WTC11 (cell line): ENCODE results near the gene INPP4B. TPM values are rescaled to one million over a fixed set of nuclear protein-coding genes. Genes with fewer than 3 reads are reported as not detected.

Source experiments
- ATAC-seq: fragments of 200-7000 bp; cut with Tn5 transposase; 2 replicates; pipeline ENCODE4 v1.10.0; 2021; ENCODE audit warnings: mild to moderate bottlenecking, moderate library complexity
- CTCF ChIA-PET: fragments of 300-600 bp; sonication (Branson Sonifier 250); formaldehyde crosslinking; loops from one replicate; lab custom pipeline; 2021; ENCODE audit warnings: antibody characterized with exemption; lab: Charles Lee
- POLR2A ChIA-PET: fragments of 350-600 bp; sonication (Branson Sonifier 250); formaldehyde crosslinking; loops from one replicate; lab custom pipeline; 2021; ENCODE audit warnings: antibody characterized with exemption; lab: Charles Lee
- DNase-seq: peaks from one replicate; pipeline ENCODE4 v3.0.0; 2021; ENCODE audit warnings: low spot score
- H3K27ac Mint-ChIP-seq: 2 replicates; pipeline ENCODE4 v1.8.0; 2021; ENCODE audit warnings: mixed read lengths
- H3K27me3 Mint-ChIP-seq: 2 replicates; pipeline ENCODE4 v1.8.0; 2021; ENCODE audit warnings: low read depth, mild to moderate bottlenecking, moderate library complexity, mixed read lengths
- H3K36me3 Mint-ChIP-seq: 2 replicates; pipeline ENCODE4 v1.8.0; 2021; ENCODE audit warnings: mixed read lengths
- H3K4me1 Mint-ChIP-seq: 2 replicates; pipeline ENCODE4 v1.8.0; 2022; ENCODE audit warnings: mixed read lengths
- H3K4me3 Mint-ChIP-seq: 2 replicates; pipeline ENCODE4 v1.8.0; 2021; ENCODE audit warnings: mild to moderate bottlenecking, moderate library complexity, mixed read lengths
- H3K9me3 Mint-ChIP-seq: 2 replicates; pipeline ENCODE4 v1.8.0; 2021; ENCODE audit warnings: mixed read lengths
- CBFB ChIP-seq: sonication (generic); formaldehyde crosslinking; IDR thresholded peaks from 2 replicates; pipeline ENCODE4 v1.8.1; 2022; ENCODE audit warnings: mild to moderate bottlenecking, low read depth, missing genetic modification reagents
- CREB1 ChIP-seq: sonication (generic); formaldehyde crosslinking; IDR thresholded peaks from 2 replicates; pipeline ENCODE4 v1.8.0; 2023; ENCODE audit warnings: mild to moderate bottlenecking, missing genetic modification reagents
- CREM ChIP-seq: sonication (generic); formaldehyde crosslinking; IDR thresholded peaks from 2 replicates; pipeline ENCODE4 v1.8.1; 2022; ENCODE audit warnings: mild to moderate bottlenecking, missing genetic modification reagents, moderate library complexity
- EMX1 ChIP-seq: fragments of 250-450 bp; sonication (Bioruptor Pico); IDR thresholded peaks from 2 replicates; pipeline ENCODE4 v1.8.0; 2021; ENCODE audit warnings: mild to moderate bottlenecking
- ETV6 ChIP-seq: sonication (generic); formaldehyde crosslinking; IDR thresholded peaks from 2 replicates; pipeline ENCODE4 v1.8.1; 2022; ENCODE audit warnings: mild to moderate bottlenecking, missing genetic modification reagents
- FOXJ3 ChIP-seq: sonication (generic); formaldehyde crosslinking; IDR thresholded peaks from 2 replicates; pipeline ENCODE4 v1.9.0; 2021; ENCODE audit warnings: missing genetic modification reagents, mild to moderate bottlenecking, borderline replicate concordance
- GABPB1 ChIP-seq: sonication (generic); formaldehyde crosslinking; IDR thresholded peaks from 2 replicates; pipeline ENCODE4 v1.8.1; 2023; ENCODE audit warnings: mild to moderate bottlenecking, missing genetic modification reagents
- KAT7 ChIP-seq: sonication (generic); formaldehyde crosslinking; IDR thresholded peaks from 2 replicates; pipeline ENCODE4 v1.8.1; 2023; ENCODE audit warnings: missing genetic modification reagents, mild to moderate bottlenecking, borderline replicate concordance
- MYBL2 ChIP-seq: sonication (generic); formaldehyde crosslinking; IDR thresholded peaks from 2 replicates; pipeline ENCODE4 v1.8.1; 2023; ENCODE audit warnings: mild to moderate bottlenecking, moderate library complexity, missing genetic modification reagents
- NFE2L1 ChIP-seq: sonication (generic); formaldehyde crosslinking; IDR thresholded peaks from 2 replicates; pipeline ENCODE4 v1.8.1; 2023; ENCODE audit warnings: missing genetic modification reagents
- NR1H2 ChIP-seq: sonication (generic); formaldehyde crosslinking; IDR thresholded peaks from 2 replicates; pipeline ENCODE4 v1.9.0; 2021; ENCODE audit warnings: mild to moderate bottlenecking, moderate library complexity, missing genetic modification reagents
- SOX15 ChIP-seq: fragments of 250-450 bp; sonication (Bioruptor Pico); IDR thresholded peaks from 2 replicates; pipeline ENCODE4 v1.9.0; 2021; ENCODE audit warnings: mild to moderate bottlenecking
- TEAD4 ChIP-seq: sonication (generic); formaldehyde crosslinking; IDR thresholded peaks from 2 replicates; pipeline ENCODE4 v1.8.0; 2022; ENCODE audit warnings: mild to moderate bottlenecking, missing genetic modification reagents
- TP53 ChIP-seq: sonication (generic); formaldehyde crosslinking; IDR thresholded peaks from 2 replicates; pipeline ENCODE4 v1.8.1; 2023; ENCODE audit warnings: mild to moderate bottlenecking, missing genetic modification reagents
- ZBTB21 ChIP-seq: sonication (generic); formaldehyde crosslinking; IDR thresholded peaks from 2 replicates; pipeline ENCODE4 v1.8.1; 2023; ENCODE audit warnings: mild to moderate bottlenecking, missing genetic modification reagents, borderline replicate concordance
- ZNF121 ChIP-seq: sonication (generic); formaldehyde crosslinking; IDR thresholded peaks from 2 replicates; pipeline ENCODE4 v1.8.0; 2023; ENCODE audit warnings: missing genetic modification reagents
- ZNF219 ChIP-seq: sonication (generic); formaldehyde crosslinking; IDR thresholded peaks from 2 replicates; pipeline ENCODE4 v1.8.0; 2023; ENCODE audit warnings: missing genetic modification reagents, mild to moderate bottlenecking, borderline replicate concordance
- ZNF396 ChIP-seq: fragments of 250-450 bp; sonication (Bioruptor Pico); IDR thresholded peaks from 2 replicates; pipeline ENCODE4 v1.8.0; 2021; ENCODE audit warnings: mild to moderate bottlenecking, moderate library complexity, borderline replicate concordance
- total RNA-seq: library from RNA; stranded (reverse); gene quantifications from 3 replicates; pipeline ENCODE4 v1.2.3, GENCODE V29; 2021
- TF ChIP-seq, protein P1 (sequence below): sonication (generic); formaldehyde crosslinking; IDR thresholded peaks from 2 replicates; pipeline ENCODE4 v1.8.1; 2023; ENCODE audit warnings: mild to moderate bottlenecking, missing genetic modification reagents
- TF ChIP-seq, protein P2 (sequence below): sonication (generic); formaldehyde crosslinking; IDR thresholded peaks from 2 replicates; pipeline ENCODE4 v1.8.1; 2023; ENCODE audit warnings: mild to moderate bottlenecking, missing genetic modification reagents, borderline replicate concordance
- TF ChIP-seq, protein P3 (sequence below): sonication (generic); formaldehyde crosslinking; IDR thresholded peaks from 2 replicates; pipeline ENCODE4 v1.8.1; 2023; ENCODE audit warnings: mild to moderate bottlenecking, missing genetic modification reagents, moderate library complexity
- TF ChIP-seq, protein P4 (sequence below): sonication (generic); formaldehyde crosslinking; IDR thresholded peaks from 2 replicates; pipeline ENCODE4 v1.8.0; 2022; ENCODE audit warnings: missing genetic modification reagents
- TF ChIP-seq, protein P5 (sequence below): sonication (generic); formaldehyde crosslinking; IDR thresholded peaks from 2 replicates; pipeline ENCODE4 v1.8.1; 2022; ENCODE audit warnings: mild to moderate bottlenecking, missing genetic modification reagents, moderate library complexity, borderline replicate concordance
- TF ChIP-seq, protein P6 (sequence below): sonication (generic); formaldehyde crosslinking; conservative IDR thresholded peaks from 2 replicates; pipeline ENCODE4 v1.8.1; 2022; ENCODE audit warnings: mild to moderate bottlenecking, missing genetic modification reagents
- TF ChIP-seq, protein P7 (sequence below): fragments of 250-450 bp; sonication (Bioruptor Pico); IDR thresholded peaks from 2 replicates; pipeline ENCODE4 v1.9.0; 2021; ENCODE audit warnings: mild to moderate bottlenecking

INPP4B gene
- total RNA-seq, 1 experiment from 2014 or later = 0.92 TPM

DNA sequence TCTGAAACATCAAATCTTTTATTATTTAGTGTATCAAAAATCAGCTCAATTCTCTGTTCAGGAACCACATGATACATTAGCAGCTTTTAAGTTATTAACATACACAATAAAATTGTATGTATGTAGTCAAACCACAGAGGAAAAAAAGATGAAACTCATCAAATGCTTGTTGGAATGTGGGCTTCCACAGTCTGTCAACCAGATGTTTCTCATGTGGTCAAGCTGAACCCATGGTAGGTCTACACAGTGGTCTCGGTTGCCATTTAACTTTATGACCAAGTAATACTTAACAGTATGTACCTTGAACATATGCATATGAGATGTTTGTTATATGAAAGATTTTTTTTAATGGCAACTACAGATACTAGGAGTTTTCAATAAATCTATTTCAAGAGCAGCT lies 781.9 kb downstream of the INPP4B start:
- Mint-ChIP-seq H3K36me3 (peaks cover 38% of the 10 kb centered on the region), H3K27ac (no peak overlapping the region), H3K4me1 (no peaks in the 10 kb centered on the region), H3K27me3 (peaks cover 11% of the 10 kb centered on the region), H3K4me3 (no peak overlapping the region), H3K9me3 (peaks cover 50% of the 10 kb centered on the region)
- TF ChIP-seq, protein P1, sequence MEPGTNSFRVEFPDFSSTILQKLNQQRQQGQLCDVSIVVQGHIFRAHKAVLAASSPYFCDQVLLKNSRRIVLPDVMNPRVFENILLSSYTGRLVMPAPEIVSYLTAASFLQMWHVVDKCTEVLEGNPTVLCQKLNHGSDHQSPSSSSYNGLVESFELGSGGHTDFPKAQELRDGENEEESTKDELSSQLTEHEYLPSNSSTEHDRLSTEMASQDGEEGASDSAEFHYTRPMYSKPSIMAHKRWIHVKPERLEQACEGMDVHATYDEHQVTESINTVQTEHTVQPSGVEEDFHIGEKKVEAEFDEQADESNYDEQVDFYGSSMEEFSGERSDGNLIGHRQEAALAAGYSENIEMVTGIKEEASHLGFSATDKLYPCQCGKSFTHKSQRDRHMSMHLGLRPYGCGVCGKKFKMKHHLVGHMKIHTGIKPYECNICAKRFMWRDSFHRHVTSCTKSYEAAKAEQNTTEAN (CRISPR knock-in tag) = no peak
- no peak for TF ChIP-seq ZNF219 (CRISPR knock-in tag)
- TF ChIP-seq GABPB1 (CRISPR knock-in tag) = no peak
- no peak for TF ChIP-seq KAT7
- TF ChIP-seq NR1H2 = no peak
- TF ChIP-seq ZNF121 = no peak
- no peak for TF ChIP-seq ZBTB21 (CRISPR knock-in tag)
- TF ChIP-seq, protein P2, sequence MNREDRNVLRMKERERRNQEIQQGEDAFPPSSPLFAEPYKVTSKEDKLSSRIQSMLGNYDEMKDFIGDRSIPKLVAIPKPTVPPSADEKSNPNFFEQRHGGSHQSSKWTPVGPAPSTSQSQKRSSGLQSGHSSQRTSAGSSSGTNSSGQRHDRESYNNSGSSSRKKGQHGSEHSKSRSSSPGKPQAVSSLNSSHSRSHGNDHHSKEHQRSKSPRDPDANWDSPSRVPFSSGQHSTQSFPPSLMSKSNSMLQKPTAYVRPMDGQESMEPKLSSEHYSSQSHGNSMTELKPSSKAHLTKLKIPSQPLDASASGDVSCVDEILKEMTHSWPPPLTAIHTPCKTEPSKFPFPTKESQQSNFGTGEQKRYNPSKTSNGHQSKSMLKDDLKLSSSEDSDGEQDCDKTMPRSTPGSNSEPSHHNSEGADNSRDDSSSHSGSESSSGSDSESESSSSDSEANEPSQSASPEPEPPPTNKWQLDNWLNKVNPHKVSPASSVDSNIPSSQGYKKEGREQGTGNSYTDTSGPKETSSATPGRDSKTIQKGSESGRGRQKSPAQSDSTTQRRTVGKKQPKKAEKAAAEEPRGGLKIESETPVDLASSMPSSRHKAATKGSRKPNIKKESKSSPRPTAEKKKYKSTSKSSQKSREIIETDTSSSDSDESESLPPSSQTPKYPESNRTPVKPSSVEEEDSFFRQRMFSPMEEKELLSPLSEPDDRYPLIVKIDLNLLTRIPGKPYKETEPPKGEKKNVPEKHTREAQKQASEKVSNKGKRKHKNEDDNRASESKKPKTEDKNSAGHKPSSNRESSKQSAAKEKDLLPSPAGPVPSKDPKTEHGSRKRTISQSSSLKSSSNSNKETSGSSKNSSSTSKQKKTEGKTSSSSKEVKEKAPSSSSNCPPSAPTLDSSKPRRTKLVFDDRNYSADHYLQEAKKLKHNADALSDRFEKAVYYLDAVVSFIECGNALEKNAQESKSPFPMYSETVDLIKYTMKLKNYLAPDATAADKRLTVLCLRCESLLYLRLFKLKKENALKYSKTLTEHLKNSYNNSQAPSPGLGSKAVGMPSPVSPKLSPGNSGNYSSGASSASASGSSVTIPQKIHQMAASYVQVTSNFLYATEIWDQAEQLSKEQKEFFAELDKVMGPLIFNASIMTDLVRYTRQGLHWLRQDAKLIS (CRISPR knock-in tag) = no peak
- TF ChIP-seq, protein P3, sequence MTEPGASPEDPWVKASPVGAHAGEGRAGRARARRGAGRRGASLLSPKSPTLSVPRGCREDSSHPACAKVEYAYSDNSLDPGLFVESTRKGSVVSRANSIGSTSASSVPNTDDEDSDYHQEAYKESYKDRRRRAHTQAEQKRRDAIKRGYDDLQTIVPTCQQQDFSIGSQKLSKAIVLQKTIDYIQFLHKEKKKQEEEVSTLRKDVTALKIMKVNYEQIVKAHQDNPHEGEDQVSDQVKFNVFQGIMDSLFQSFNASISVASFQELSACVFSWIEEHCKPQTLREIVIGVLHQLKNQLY (CRISPR knock-in tag) = no peak
- no peak for TF ChIP-seq TP53
- no peak for TF ChIP-seq ETV6 (CRISPR knock-in tag)
- no peak for TF ChIP-seq ZNF396 (CRISPR knock-in tag)
- no peak for TF ChIP-seq MYBL2 (CRISPR knock-in tag)
- TF ChIP-seq EMX1 (CRISPR knock-in tag) = no peak
- POLR2A ChIA-PET = no interaction called here
- CTCF ChIA-PET = no interaction called here
- no peak for DNase-seq
- ATAC-seq = no peak

DNA sequence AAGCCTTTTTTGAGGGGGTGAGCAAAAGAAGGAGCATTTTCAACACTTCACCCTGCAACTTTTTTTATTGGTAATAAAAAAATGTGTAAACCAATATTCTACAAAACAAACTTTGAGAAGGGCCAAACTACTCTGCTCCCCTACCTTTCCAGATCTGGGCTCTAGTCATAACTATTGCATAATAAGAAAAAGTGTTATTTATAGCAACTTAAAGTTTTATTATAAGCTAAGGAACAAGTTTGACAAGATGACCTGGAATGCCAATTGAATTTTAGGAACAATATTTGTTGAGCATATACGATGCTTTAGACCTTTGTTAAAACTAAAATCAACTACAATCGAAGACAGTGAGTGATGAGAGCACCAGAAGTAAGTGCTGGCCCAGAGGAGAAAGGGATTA lies 800.1 kb downstream of the INPP4B start:
- Mint-ChIP-seq H3K9me3 (no peaks in the 10 kb centered on the region), H3K27me3 (peaks cover 35% of the 10 kb centered on the region), H3K36me3 (no peaks in the 10 kb centered on the region), H3K27ac (no peak overlapping the region), H3K4me3 (no peak overlapping the region), H3K4me1 (peaks cover 30% of the 10 kb centered on the region)
- ATAC-seq (no peak), DNase-seq (no peak)
- POLR2A ChIA-PET = no interaction called here
- CTCF ChIA-PET = no interaction called here
- TF ChIP-seq SOX15 (CRISPR knock-in tag) (no peak), CBFB (CRISPR knock-in tag) (no peak), CREM (CRISPR knock-in tag) (no peak), TEAD4 (CRISPR knock-in tag) (no peak), CREB1 (CRISPR knock-in tag) (no peak), FOXJ3 (no peak), NFE2L1 (CRISPR knock-in tag) (no peak)
- TF ChIP-seq, protein P4, sequence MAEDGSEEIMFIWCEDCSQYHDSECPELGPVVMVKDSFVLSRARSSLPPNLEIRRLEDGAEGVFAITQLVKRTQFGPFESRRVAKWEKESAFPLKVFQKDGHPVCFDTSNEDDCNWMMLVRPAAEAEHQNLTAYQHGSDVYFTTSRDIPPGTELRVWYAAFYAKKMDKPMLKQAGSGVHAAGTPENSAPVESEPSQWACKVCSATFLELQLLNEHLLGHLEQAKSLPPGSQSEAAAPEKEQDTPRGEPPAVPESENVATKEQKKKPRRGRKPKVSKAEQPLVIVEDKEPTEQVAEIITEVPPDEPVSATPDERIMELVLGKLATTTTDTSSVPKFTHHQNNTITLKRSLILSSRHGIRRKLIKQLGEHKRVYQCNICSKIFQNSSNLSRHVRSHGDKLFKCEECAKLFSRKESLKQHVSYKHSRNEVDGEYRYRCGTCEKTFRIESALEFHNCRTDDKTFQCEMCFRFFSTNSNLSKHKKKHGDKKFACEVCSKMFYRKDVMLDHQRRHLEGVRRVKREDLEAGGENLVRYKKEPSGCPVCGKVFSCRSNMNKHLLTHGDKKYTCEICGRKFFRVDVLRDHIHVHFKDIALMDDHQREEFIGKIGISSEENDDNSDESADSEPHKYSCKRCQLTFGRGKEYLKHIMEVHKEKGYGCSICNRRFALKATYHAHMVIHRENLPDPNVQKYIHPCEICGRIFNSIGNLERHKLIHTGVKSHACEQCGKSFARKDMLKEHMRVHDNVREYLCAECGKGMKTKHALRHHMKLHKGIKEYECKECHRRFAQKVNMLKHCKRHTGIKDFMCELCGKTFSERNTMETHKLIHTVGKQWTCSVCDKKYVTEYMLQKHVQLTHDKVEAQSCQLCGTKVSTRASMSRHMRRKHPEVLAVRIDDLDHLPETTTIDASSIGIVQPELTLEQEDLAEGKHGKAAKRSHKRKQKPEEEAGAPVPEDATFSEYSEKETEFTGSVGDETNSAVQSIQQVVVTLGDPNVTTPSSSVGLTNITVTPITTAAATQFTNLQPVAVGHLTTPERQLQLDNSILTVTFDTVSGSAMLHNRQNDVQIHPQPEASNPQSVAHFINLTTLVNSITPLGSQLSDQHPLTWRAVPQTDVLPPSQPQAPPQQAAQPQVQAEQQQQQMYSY (CRISPR knock-in tag) = no peak
- TF ChIP-seq, protein P5, sequence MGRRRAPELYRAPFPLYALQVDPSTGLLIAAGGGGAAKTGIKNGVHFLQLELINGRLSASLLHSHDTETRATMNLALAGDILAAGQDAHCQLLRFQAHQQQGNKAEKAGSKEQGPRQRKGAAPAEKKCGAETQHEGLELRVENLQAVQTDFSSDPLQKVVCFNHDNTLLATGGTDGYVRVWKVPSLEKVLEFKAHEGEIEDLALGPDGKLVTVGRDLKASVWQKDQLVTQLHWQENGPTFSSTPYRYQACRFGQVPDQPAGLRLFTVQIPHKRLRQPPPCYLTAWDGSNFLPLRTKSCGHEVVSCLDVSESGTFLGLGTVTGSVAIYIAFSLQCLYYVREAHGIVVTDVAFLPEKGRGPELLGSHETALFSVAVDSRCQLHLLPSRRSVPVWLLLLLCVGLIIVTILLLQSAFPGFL = no peak
- TF ChIP-seq, protein P6, sequence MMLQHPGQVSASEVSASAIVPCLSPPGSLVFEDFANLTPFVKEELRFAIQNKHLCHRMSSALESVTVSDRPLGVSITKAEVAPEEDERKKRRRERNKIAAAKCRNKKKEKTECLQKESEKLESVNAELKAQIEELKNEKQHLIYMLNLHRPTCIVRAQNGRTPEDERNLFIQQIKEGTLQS (CRISPR knock-in tag) = no peak
- TF ChIP-seq, protein P7, sequence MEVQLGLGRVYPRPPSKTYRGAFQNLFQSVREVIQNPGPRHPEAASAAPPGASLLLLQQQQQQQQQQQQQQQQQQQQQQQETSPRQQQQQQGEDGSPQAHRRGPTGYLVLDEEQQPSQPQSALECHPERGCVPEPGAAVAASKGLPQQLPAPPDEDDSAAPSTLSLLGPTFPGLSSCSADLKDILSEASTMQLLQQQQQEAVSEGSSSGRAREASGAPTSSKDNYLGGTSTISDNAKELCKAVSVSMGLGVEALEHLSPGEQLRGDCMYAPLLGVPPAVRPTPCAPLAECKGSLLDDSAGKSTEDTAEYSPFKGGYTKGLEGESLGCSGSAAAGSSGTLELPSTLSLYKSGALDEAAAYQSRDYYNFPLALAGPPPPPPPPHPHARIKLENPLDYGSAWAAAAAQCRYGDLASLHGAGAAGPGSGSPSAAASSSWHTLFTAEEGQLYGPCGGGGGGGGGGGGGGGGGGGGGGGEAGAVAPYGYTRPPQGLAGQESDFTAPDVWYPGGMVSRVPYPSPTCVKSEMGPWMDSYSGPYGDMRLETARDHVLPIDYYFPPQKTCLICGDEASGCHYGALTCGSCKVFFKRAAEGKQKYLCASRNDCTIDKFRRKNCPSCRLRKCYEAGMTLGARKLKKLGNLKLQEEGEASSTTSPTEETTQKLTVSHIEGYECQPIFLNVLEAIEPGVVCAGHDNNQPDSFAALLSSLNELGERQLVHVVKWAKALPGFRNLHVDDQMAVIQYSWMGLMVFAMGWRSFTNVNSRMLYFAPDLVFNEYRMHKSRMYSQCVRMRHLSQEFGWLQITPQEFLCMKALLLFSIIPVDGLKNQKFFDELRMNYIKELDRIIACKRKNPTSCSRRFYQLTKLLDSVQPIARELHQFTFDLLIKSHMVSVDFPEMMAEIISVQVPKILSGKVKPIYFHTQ (CRISPR knock-in tag) = no peak
